ENCODE results near the gene THRAP3.

GRCh38 chr1:36174713-36175112 lies 49.5 kb upstream of the THRAP3 start:
- TF ChIP-seq, protein P1, sequence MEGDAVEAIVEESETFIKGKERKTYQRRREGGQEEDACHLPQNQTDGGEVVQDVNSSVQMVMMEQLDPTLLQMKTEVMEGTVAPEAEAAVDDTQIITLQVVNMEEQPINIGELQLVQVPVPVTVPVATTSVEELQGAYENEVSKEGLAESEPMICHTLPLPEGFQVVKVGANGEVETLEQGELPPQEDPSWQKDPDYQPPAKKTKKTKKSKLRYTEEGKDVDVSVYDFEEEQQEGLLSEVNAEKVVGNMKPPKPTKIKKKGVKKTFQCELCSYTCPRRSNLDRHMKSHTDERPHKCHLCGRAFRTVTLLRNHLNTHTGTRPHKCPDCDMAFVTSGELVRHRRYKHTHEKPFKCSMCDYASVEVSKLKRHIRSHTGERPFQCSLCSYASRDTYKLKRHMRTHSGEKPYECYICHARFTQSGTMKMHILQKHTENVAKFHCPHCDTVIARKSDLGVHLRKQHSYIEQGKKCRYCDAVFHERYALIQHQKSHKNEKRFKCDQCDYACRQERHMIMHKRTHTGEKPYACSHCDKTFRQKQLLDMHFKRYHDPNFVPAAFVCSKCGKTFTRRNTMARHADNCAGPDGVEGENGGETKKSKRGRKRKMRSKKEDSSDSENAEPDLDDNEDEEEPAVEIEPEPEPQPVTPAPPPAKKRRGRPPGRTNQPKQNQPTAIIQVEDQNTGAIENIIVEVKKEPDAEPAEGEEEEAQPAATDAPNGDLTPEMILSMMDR (IDR thresholded peaks at IDR 0.05; ENCODE audit: extremely low read depth in 1 of 2, insufficient read depth in 1 of 2, low read depth in 1 of 2, low read length in 2 of 2): no peak
- TF ChIP-seq POLR2AphosphoS5 (IDR thresholded peaks at IDR 0.05; ENCODE audit: insufficient read depth, low read depth, low read length) (no peak), EZH2 (IDR thresholded peaks at IDR 0.05; ENCODE audit: borderline replicate concordance, low read depth, low read length, severe bottlenecking) (no peak), JUN (IDR thresholded peaks at IDR 0.05; ENCODE audit: borderline replicate concordance, insufficient read depth, insufficient read length, low read depth) (no peak), POLR2A (IDR thresholded peaks at IDR 0.05; ENCODE audit: low read depth, low read length) (no peak)
